OCI-LY3 (cell line): ENCODE measurements around the gene MORN4.

ENCODE experiments used
- H2AFZ ChIP-seq: fragments of 200-600, 300-600 bp; shearing (Covaris generic); 2 replicates; pipeline ENCODE4 v1.6.0; 2014; ENCODE audit warnings: antibody characterized with exemption, low read depth, low read length
- H3K27ac ChIP-seq: fragments of 200-600, 300-600 bp; sonication (generic); 2 replicates; pipeline ENCODE4 v1.5.1; 2014; ENCODE audit warnings: mild to moderate bottlenecking, low read length, moderate library complexity, mixed read lengths
- H3K27me3 ChIP-seq: fragments of 200-600, 300-600 bp; sonication (generic); 2 replicates; pipeline ENCODE4 v1.6.1; 2014; ENCODE audit warnings: low read depth, low read length, mixed read lengths
- H3K36me3 ChIP-seq: fragments of 200-600, 300-600 bp; sonication (generic); replicated peaks from 2 replicates; pipeline ENCODE3; 2014; ENCODE audit warnings: low read depth, low read length, mixed read lengths
- H3K4me1 ChIP-seq: fragments of 300-600, 200-600 bp; sonication (generic); 2 replicates; pipeline ENCODE4 v1.6.1; 2014; ENCODE audit warnings: low read length, mixed read lengths
- H3K4me2 ChIP-seq: fragments of 200-600, 300-600 bp; sonication (generic); 2 replicates; pipeline ENCODE4 v1.6.1; 2014; ENCODE audit warnings: low read length, mixed read lengths
- H3K4me3 ChIP-seq: fragments of 300-600, 200-600 bp; sonication (generic); 2 replicates; pipeline ENCODE4 v1.5.1; 2014; ENCODE audit warnings: antibody characterized with exemption, mild to moderate bottlenecking, low read length, moderate library complexity
- H3K79me2 ChIP-seq: fragments of 300-600, 200-600 bp; shearing (Covaris generic); 2 replicates; pipeline ENCODE4 v1.6.1; 2014; ENCODE audit warnings: mild to moderate bottlenecking, low read length, mixed read lengths
- H3K9ac ChIP-seq: fragments of 300-600, 200-600 bp; shearing (Covaris generic); 2 replicates; pipeline ENCODE4 v1.6.0; 2014; ENCODE audit warnings: mild to moderate bottlenecking, low read length, moderate library complexity
- H3K9me3 ChIP-seq: fragments of 200-600, 300-600 bp; shearing (Covaris generic); 2 replicates; pipeline ENCODE4 v1.6.1; 2014; ENCODE audit warnings: low read length, mixed read lengths; ENCODE audit not compliant: insufficient read depth
- H4K20me1 ChIP-seq: fragments of 200-600, 300-600 bp; sonication (generic); 2 replicates; pipeline ENCODE4 v1.6.1; 2016; ENCODE audit warnings: low read length, mixed read lengths; ENCODE audit not compliant: insufficient read depth
- CTCF ChIP-seq: fragments of 200-600, 300-600 bp; sonication (generic); IDR thresholded peaks from 2 replicates; pipeline ENCODE4 v1.5.1; 2014; ENCODE audit warnings: antibody characterized with exemption, low read length, low read depth
- EZH2phosphoT487 ChIP-seq: fragments of 200-600 bp; shearing (Covaris generic); IDR thresholded peaks from 2 replicates; pipeline ENCODE4 v1.6.1; 2018; ENCODE audit warnings: antibody characterized with exemption, mixed run types, low read depth

The MORN4 gene

GRCh38 chr10:97627731-97628130 is 5.6 kb downstream of the MORN4 start:
- no peak overlapping the region for H3K27ac ChIP-seq
- no peak overlapping the region for H3K9ac ChIP-seq
- no peaks in the 10 kb centered on the region for H3K9me3 ChIP-seq
- no peak overlapping the region for H3K4me2 ChIP-seq
- H3K79me2 ChIP-seq, result no peaks in the 10 kb centered on the region
- no peak overlapping the region for H3K4me3 ChIP-seq
- H2AFZ ChIP-seq, result no peak overlapping the region
- no peaks in the 10 kb centered on the region for H3K27me3 ChIP-seq
- no peaks in the 10 kb centered on the region for H3K36me3 ChIP-seq
- no peak for TF ChIP-seq EZH2phosphoT487
- no peak for TF ChIP-seq CTCF
- no peaks in the 10 kb centered on the region for H4K20me1 ChIP-seq
- H3K4me1 ChIP-seq, result no peaks in the 10 kb centered on the region

GRCh38 chr10:97623277-97623676 is 10.0 kb downstream of the MORN4 start:
- no peak overlapping the region for H2AFZ ChIP-seq
- no peaks in the 10 kb centered on the region for H4K20me1 ChIP-seq
- H3K4me2 ChIP-seq, result no peak overlapping the region
- H3K9me3 ChIP-seq, result no peaks in the 10 kb centered on the region
- no peaks in the 10 kb centered on the region for H3K4me1 ChIP-seq
- H3K36me3 ChIP-seq, result no peaks in the 10 kb centered on the region
- no peak overlapping the region for H3K9ac ChIP-seq
- no peak overlapping the region for H3K27ac ChIP-seq
- H3K27me3 ChIP-seq, result no peaks in the 10 kb centered on the region
- no peaks in the 10 kb centered on the region for H3K79me2 ChIP-seq
- no peak overlapping the region for H3K4me3 ChIP-seq
- TF ChIP-seq EZH2phosphoT487 (no peak), CTCF (no peak)

- no peak overlapping the region for H3K27ac ChIP-seq
Observed at GRCh38 chr10:97618733-97619132, 14.6 kb downstream of the MORN4 start.

GRCh38 chr10:97618285-97618684 is 15.0 kb downstream of the MORN4 start:
- no peaks in the 10 kb centered on the region for H4K20me1 ChIP-seq
- H2AFZ ChIP-seq, result no peak overlapping the region
- no peaks in the 10 kb centered on the region for H3K9me3 ChIP-seq
- H3K4me1 ChIP-seq, result no peaks in the 10 kb centered on the region
- no peaks in the 10 kb centered on the region for H3K36me3 ChIP-seq
- no peak overlapping the region for H3K9ac ChIP-seq
- H3K27ac ChIP-seq, result no peak overlapping the region
- no peak overlapping the region for H3K4me2 ChIP-seq
- TF ChIP-seq EZH2phosphoT487 (no peak), CTCF (no peak)
- H3K4me3 ChIP-seq, result no peak overlapping the region
- no peaks in the 10 kb centered on the region for H3K27me3 ChIP-seq
- no peaks in the 10 kb centered on the region for H3K79me2 ChIP-seq

More at GRCh38 chr10:97618733-97619132, 14.6 kb downstream of the MORN4 start:
- Histone ChIP-seq H3K4me1 (no peaks in the 10 kb centered on the region), H3K4me3 (no peak overlapping the region), H3K9me3 (no peaks in the 10 kb centered on the region), H3K36me3 (no peaks in the 10 kb centered on the region), H2AFZ (no peak overlapping the region), H3K4me2 (no peak overlapping the region), H3K9ac (no peak overlapping the region), H3K79me2 (no peaks in the 10 kb centered on the region), H3K27me3 (no peaks in the 10 kb centered on the region), H4K20me1 (no peaks in the 10 kb centered on the region)
- no peak for TF ChIP-seq EZH2phosphoT487
- no peak for TF ChIP-seq CTCF
